GDM1 (cell line): ENCODE measurements around the gene ADM.

Experiments used
- DNase-seq: peaks from one replicate; lab custom pipeline; 2025; lab: John Stamatoyannopoulos, UW

ADM gene

GRCh38 chr11:10310301-10310841, 5.5 kb downstream of the ADM start:
- no peak for DNase-seq

- no peak for DNase-seq
These were observed 6.9 kb downstream of the ADM start for GRCh38 chr11:10311802-10312201.

- DNase-seq, result peak; percentile 60
These were observed 9.6 kb downstream of the ADM start for GRCh38 chr11:10314199-10315072.

- no peak for DNase-seq
These were observed 10.2 kb downstream of the ADM start for GRCh38 chr11:10315083-10315482.

GRCh38 chr11:10317151-10317755, 12.4 kb downstream of the ADM start:
- no peak for DNase-seq

GRCh38 chr11:10317776-10318526, 13.1 kb downstream of the ADM start:
- DNase-seq, result no peak

- no peak for DNase-seq
These were observed 13.6 kb downstream of the ADM start for GRCh38 chr11:10318527-10318802.

- no peak for DNase-seq
These were observed 15.1 kb downstream of the ADM start for GRCh38 chr11:10319702-10320558.

- no peak for DNase-seq
These were observed 16.0 kb downstream of the ADM start for GRCh38 chr11:10320736-10321465.

- no peak for DNase-seq
These were observed 17.5 kb downstream of the ADM start for GRCh38 chr11:10322401-10322800.

- DNase-seq, result peak; percentile 27
These were observed 18.2 kb downstream of the ADM start for GRCh38 chr11:10322830-10323792.

GRCh38 chr11:10323793-10324170, 18.9 kb downstream of the ADM start:
- DNase-seq, result no peak

GRCh38 chr11:10324474-10324873, 19.6 kb downstream of the ADM start:
- DNase-seq, result no peak

GRCh38 chr11:10325277-10326011, 20.6 kb downstream of the ADM start:
- no peak for DNase-seq

GRCh38 chr11:10326012-10326964, 21.4 kb downstream of the ADM start:
- no peak for DNase-seq

- no peak for DNase-seq
These were observed 22.4 kb downstream of the ADM start for GRCh38 chr11:10327254-10327653.

GRCh38 chr11:10328314-10329098, 23.6 kb downstream of the ADM start:
- DNase-seq, result no peak
